Natural killer cell (primary cell): Measurements from ENCODE around the gene FNBP1L. TPM values are rescaled to one million over a fixed set of nuclear protein-coding genes. Genes with fewer than 3 reads are reported as not detected.
"Not testable (repeated sequence)": the region's sequence is repeated elsewhere in the genome, so short reads cannot be mapped to it uniquely, and the experiment has no call there.

Experiments
- ATAC-seq, 3 donors: fragments of 150-1000 bp in 2 of 3; fragments of 200-7000 bp in 1 of 3; cut with Tn5 transposase; 1 replicate in 1 of 3; 2 replicates in 2 of 3; pipeline ENCODE4 v1.10.0; 2021; ENCODE audit warnings: mild to moderate bottlenecking in 2 of 3, moderate library complexity in 2 of 3
- DNase-seq, 2 donors: peaks; one replicate each; pipeline versions ENCODE4 v3.0.0 to v3.0.0-alpha.2; 2013 to 2021; ENCODE audit warnings: mixed read lengths in 1 of 2
- H3K27ac ChIP-seq: one replicate; pipeline ENCODE4 v1.5.1; 2013; ENCODE audit warnings: mild to moderate bottlenecking, low read length
- H3K27me3 ChIP-seq: one replicate; pipeline ENCODE4 v1.6.1; 2013; ENCODE audit warnings: low read length; ENCODE audit not compliant: control insufficient read depth, insufficient read depth
- H3K36me3 ChIP-seq: one replicate; pipeline ENCODE4 v1.6.1; 2013; ENCODE audit warnings: low read length; ENCODE audit not compliant: control insufficient read depth, insufficient read depth
- H3K4me1 ChIP-seq: one replicate; pipeline ENCODE4 v1.6.1; 2013; ENCODE audit warnings: low read length; ENCODE audit not compliant: control insufficient read depth, insufficient read depth
- H3K4me3 ChIP-seq: one replicate; pipeline ENCODE4 v1.5.1; 2013; ENCODE audit warnings: low read length
- H3K9me3 ChIP-seq: one replicate; pipeline ENCODE4 v1.6.1; 2013; ENCODE audit warnings: low read length; ENCODE audit not compliant: control insufficient read depth, insufficient read depth
- H3K27ac Mint-ChIP-seq, 2 donors: one replicate each; pipeline ENCODE4 v1.8.0; 2022; ENCODE audit warnings: mild to moderate bottlenecking in 2 of 2, mixed read lengths in 2 of 2, moderate library complexity in 1 of 2
- H3K27me3 Mint-ChIP-seq, 2 donors: one replicate each; pipeline ENCODE4 v1.8.0; 2022; ENCODE audit warnings: low read depth in 2 of 2, mixed read lengths in 2 of 2
- H3K36me3 Mint-ChIP-seq: one replicate; pipeline ENCODE4 v1.8.0; 2022; ENCODE audit warnings: mixed read lengths
- H3K4me1 Mint-ChIP-seq, 2 donors: one replicate each; pipeline ENCODE4 v1.8.0; 2022; ENCODE audit warnings: mixed read lengths in 2 of 2
- H3K4me3 Mint-ChIP-seq: one replicate; pipeline ENCODE4 v1.8.0; 2022; ENCODE audit warnings: mild to moderate bottlenecking, moderate library complexity, mixed read lengths
- H3K9me3 Mint-ChIP-seq, 2 donors: one replicate each; pipeline ENCODE4 v1.8.0; 2022; ENCODE audit warnings: mixed read lengths in 2 of 2
- CTCF ChIP-seq: fragments of 200-600 bp; IDR thresholded peaks from one replicate; pipeline ENCODE4 v1.8.0; 2022; ENCODE audit warnings: antibody characterized with exemption
- WGBS: methylation state at CpG from one replicate; pipeline ENCODE4 v1.1.7; 2013; ENCODE audit warnings: missing lambda C conversion rate; ENCODE audit not compliant: insufficient coverage; 5-methylcytosine and 5-hydroxymethylcytosine counted together
- intact Hi-C: fragments of 100-400 bp; cut with micrococcal nuclease; formaldehyde crosslinking; loops from one replicate; pipeline ENCODE4 v1.14.2; 2022
- total RNA-seq, 4 donors: library from RNA; stranded (reverse); fragments of 120-200 nt in 1 of 4; gene quantifications; one replicate each; pipeline versions ENCODE4 v1.2.3 to v1.2.4, GENCODE V29; 2013 to 2022

FNBP1L gene
- total RNA-seq, 3 donors from 2014 or later (not counting 1 experiment from before 2014, with no cell fraction given): 0.33 to 6.7 (median 0.84) TPM

DNA sequence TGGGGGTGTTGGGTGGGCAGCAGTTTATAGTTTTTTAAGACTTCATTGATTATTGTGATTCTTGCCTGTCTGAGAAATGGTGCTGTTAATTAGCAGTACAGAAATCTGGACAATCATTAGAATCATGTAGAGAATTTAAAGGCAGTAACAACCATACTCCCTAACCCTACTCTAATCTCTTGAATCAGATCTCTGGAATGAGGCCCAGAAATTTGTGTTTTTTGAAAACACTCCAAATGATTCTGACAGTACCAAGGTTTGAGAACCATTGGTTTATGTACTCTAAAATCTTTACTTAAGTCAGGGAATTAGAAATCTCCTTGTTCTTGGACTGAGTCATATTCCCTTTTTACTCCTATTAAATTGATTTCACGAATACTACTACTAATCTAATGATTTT lies 24.0 kb downstream of the FNBP1L start:
- H3K27me3 Mint-ChIP-seq: peaks cover 0 to 11% of the 10 kb centered on the region in 2 donors
- H3K27ac ChIP-seq: no peak overlapping the region
- H3K27ac Mint-ChIP-seq: no peak overlapping the region
- TF ChIP-seq CTCF: no peak
- DNase-seq (no peak), ATAC-seq (no peak)
- intact Hi-C loops: no loop called here
- H3K9me3 Mint-ChIP-seq: no peaks in the 10 kb centered on the region
- no peaks in the 10 kb centered on the region for H3K4me1 ChIP-seq
- no CpG with 5 or more reads among the region's 1 CpG for WGBS
- no peak overlapping the region for H3K4me3 Mint-ChIP-seq
- H3K36me3 ChIP-seq: no peaks in the 10 kb centered on the region
- no peaks in the 10 kb centered on the region for H3K27me3 ChIP-seq
- H3K4me3 ChIP-seq: no peak overlapping the region
- no peaks in the 10 kb centered on the region for H3K4me1 Mint-ChIP-seq
- no peaks in the 10 kb centered on the region for H3K36me3 Mint-ChIP-seq
- H3K9me3 ChIP-seq: no peaks in the 10 kb centered on the region

- H3K4me1 Mint-ChIP-seq: no peaks in the 10 kb centered on the region
- H3K27me3 Mint-ChIP-seq: peaks cover 7 to 9% of the 10 kb centered on the region in 2 donors
- Histone ChIP-seq H3K4me1 (no peaks in the 10 kb centered on the region), H3K4me3 (no peak overlapping the region), H3K9me3 (peaks cover 8% of the 10 kb centered on the region), H3K27me3 (no peaks in the 10 kb centered on the region), H3K27ac (no peak overlapping the region), H3K36me3 (no peaks in the 10 kb centered on the region)
- ATAC-seq (no peak), DNase-seq (no peak)
- no peak overlapping the region for H3K27ac Mint-ChIP-seq
- 87% methylated on average over 2 of the region's 2 CpGs for WGBS
- H3K9me3 Mint-ChIP-seq: peaks cover 10% of the 10 kb centered on the region in 2 donors
- H3K4me3 Mint-ChIP-seq: no peak overlapping the region
- peaks cover 15% of the 10 kb centered on the region for H3K36me3 Mint-ChIP-seq
- no peak for TF ChIP-seq CTCF
- intact Hi-C loops: no loop called here
These were observed 26.4 kb downstream of the FNBP1L start for GRCh38 chr1:93474321-93474720.

- Mint-ChIP-seq H3K27ac (no peak overlapping the region), H3K4me1 (no peaks in the 10 kb centered on the region), H3K9me3 (peaks cover 10% of the 10 kb centered on the region in 2 donors), H3K36me3 (peaks cover 15% of the 10 kb centered on the region), H3K4me3 (no peak overlapping the region), H3K27me3 (peaks cover 0 to 7% of the 10 kb centered on the region in 2 donors)
- TF ChIP-seq CTCF: no peak
- 78% methylated on average over 1 of the region's 1 CpG for WGBS
- no peaks in the 10 kb centered on the region for H3K27me3 ChIP-seq
- no peak for ATAC-seq
- H3K4me3 ChIP-seq: no peak overlapping the region
- H3K27ac ChIP-seq: no peak overlapping the region
- intact Hi-C loops: no loop called here
- H3K36me3 ChIP-seq: no peaks in the 10 kb centered on the region
- H3K4me1 ChIP-seq: no peaks in the 10 kb centered on the region
- peaks cover 12% of the 10 kb centered on the region for H3K9me3 ChIP-seq
- DNase-seq: no peak
These were observed 27.8 kb downstream of the FNBP1L start for GRCh38 chr1:93475681-93476080.

DNA sequence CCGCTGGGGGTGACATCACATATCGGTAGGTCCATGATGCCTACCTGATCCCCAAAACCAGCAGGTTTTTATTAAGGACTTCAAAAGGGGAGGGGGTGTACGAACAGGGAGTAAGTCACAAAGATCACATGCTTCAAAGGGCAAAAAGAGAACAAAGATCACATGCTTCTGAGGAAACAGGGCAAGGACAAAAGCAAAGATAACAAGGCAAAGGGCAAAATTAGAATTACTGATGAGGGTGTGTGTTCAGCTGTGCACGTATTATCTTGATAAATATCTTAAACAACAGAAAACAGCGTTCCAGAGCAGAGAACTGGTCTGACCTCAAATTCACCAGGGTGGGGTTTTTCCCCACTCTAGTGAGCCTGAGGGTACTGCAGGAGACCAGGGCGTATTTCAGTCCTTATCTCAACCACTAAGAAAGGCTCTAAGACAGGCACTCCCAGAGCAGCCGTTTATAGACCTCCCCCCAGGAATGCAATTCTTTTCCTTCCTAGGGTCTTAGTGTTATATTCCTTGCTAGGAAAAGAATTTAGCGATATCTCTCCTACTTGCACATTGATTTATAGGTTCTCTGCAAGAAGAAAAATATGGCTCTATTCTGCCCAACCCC lies 31.3 kb downstream of the FNBP1L start:
- H3K27ac ChIP-seq, H3K4me1 Mint-ChIP-seq, H3K27ac Mint-ChIP-seq, H3K27me3 ChIP-seq, H3K27me3 Mint-ChIP-seq, ATAC-seq, DNase-seq, H3K4me3 Mint-ChIP-seq, H3K4me1 ChIP-seq, H3K36me3 ChIP-seq, intact Hi-C loops, H3K4me3 ChIP-seq: not testable (repeated sequence)
- Mint-ChIP-seq H3K9me3 (peaks cover 10% of the 10 kb centered on the region in 2 donors), H3K36me3 (peaks cover 15% of the 10 kb centered on the region)
- WGBS: 81% methylated on average over 8 of the region's 8 CpGs
- H3K9me3 ChIP-seq: peaks cover 12% of the 10 kb centered on the region

DNA sequence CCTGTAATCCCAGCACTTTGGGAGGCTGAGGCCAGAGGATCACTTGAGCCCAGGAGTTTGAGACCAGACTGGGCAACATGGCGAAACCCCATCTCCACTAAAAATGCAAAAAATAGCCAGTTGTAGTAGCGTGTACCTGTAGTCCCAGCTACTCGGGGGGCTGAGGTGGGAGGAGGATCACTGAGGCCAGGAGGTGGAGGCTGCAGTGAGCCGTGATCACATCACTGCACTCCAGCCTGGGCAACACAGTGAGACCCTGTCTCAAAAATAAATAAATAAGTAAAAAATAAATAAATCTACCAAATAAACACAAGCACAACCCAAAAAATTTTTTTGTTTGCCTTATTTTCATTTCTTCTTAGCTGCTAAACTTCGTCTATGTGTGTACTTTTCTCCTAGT lies 34.0 kb downstream of the FNBP1L start:
- DNase-seq, H3K4me3 ChIP-seq, H3K27ac ChIP-seq, H3K4me3 Mint-ChIP-seq, ATAC-seq, H3K36me3 ChIP-seq, intact Hi-C loops, H3K27me3 ChIP-seq, H3K27ac Mint-ChIP-seq, H3K4me1 Mint-ChIP-seq, H3K4me1 ChIP-seq: not testable (repeated sequence)
- 88% methylated on average over 4 of the region's 5 CpGs for WGBS
- Mint-ChIP-seq H3K27me3 (peaks cover 0 to 11% of the 10 kb centered on the region in 2 donors), H3K9me3 (peaks cover 10% of the 10 kb centered on the region in 2 donors), H3K36me3 (peaks cover 15% of the 10 kb centered on the region)
- H3K9me3 ChIP-seq: peaks cover 12% of the 10 kb centered on the region
